ENCODE results near the gene SLC11A2. TPM values are rescaled to one million over a fixed set of nuclear protein-coding genes. Genes with fewer than 3 reads are reported as not detected.
A peak's percentile ranks its signal among the peaks of the same experiment; 100 is the strongest.

SLC11A2 gene
- total and polyA plus RNA-seq, 2 experiments from 2014 or later, result 19.4 to 48.9 TPM

GRCh38 chr12:51011955-51012354, 14.2 kb downstream of the SLC11A2 start:
- ATAC-seq, result peak; percentile 70
- Histone ChIP-seq H3K4me3 (no peak overlapping the region), H4K20me1 (replicated peaks; ENCODE audit: insufficient read depth) (peaks cover 3% of the 10 kb centered on the region), H3K36me3 (ENCODE audit: insufficient read depth) (no peaks in the 10 kb centered on the region), H3F3A (replicated peaks; ENCODE audit: low read depth) (no peaks in the 10 kb centered on the region), H3K9me2 (ENCODE audit: insufficient read depth) (no peaks in the 10 kb centered on the region), H3K79me2 (replicated peaks; ENCODE audit: insufficient read depth) (peaks cover 82% of the 10 kb centered on the region), H3K4me2 (no peak overlapping the region), H3K27ac (ENCODE audit: low read depth) (no peak overlapping the region), H3K27me3 (ENCODE audit: insufficient read depth) (no peaks in the 10 kb centered on the region), H3K4me1 (ENCODE audit: insufficient read depth) (peaks cover 10% of the 10 kb centered on the region), H2AFZ (no peak overlapping the region)
- no peaks in the 10 kb centered on the region for H3K9me3 Mint-ChIP-seq
- H3K27me3 Mint-ChIP-seq (ENCODE audit: insufficient read depth, low read depth, poor library complexity), result peaks cover 11% of the 10 kb centered on the region
- TF ChIP-seq CREB1 (CRISPR knock-in tag; IDR thresholded peaks at IDR 0.05; ENCODE audit: low read depth) (no peak), NANOG (IDR thresholded peaks at IDR 0.05; ENCODE audit: borderline replicate concordance) (no peak), REST (IDR thresholded peaks at IDR 0.05; ENCODE audit: unreplicated experiment) (no peak), POLR2AphosphoS5 (IDR thresholded peaks at IDR 0.05; ENCODE audit: low read depth) (no peak), ZNF114 (CRISPR knock-in tag; IDR thresholded peaks at IDR 0.05) (no peak), STAT1 (IDR thresholded peaks at IDR 0.05; ENCODE audit: unreplicated experiment) (no peak), CTCF (conservative IDR thresholded peaks at IDR 0.05; ENCODE audit: low read depth in 2 of 2) (no peak), EZH2 (IDR thresholded peaks at IDR 0.05; ENCODE audit: low read depth, unreplicated experiment) (no peak), ETS1 (IDR thresholded peaks at IDR 0.05) (no peak), ZNF331 (CRISPR knock-in tag; IDR thresholded peaks at IDR 0.05; ENCODE audit: low read depth) (no peak), ZNF462 (CRISPR knock-in tag; IDR thresholded peaks at IDR 0.05) (no peak), EZH2phosphoT487 (IDR thresholded peaks at IDR 0.05; ENCODE audit: unreplicated experiment) (no peak), JUNB (IDR thresholded peaks at IDR 0.05; ENCODE audit: unreplicated experiment) (no peak)
- peak overlapping the region; percentile 82 for H3K27ac Mint-ChIP-seq
- H3K36me3 Mint-ChIP-seq (ENCODE audit: low read depth), result peaks cover 18% of the 10 kb centered on the region
- H3K4me1 Mint-ChIP-seq, result peaks cover 16% of the 10 kb centered on the region; the same call in 2 of the 3 replicates
- DNase-seq (ENCODE audit: low spot score), result no peak
- no peak overlapping the region for H3K4me3 Mint-ChIP-seq

All from GM23338 (cell line).